HepG2 (cell line): Measurements from ENCODE around the gene HTRA2. TPM values are rescaled to one million over a fixed set of nuclear protein-coding genes. Genes with fewer than 3 reads are reported as not detected.

Source experiments
- ATF3 ChIP-seq: sonication (generic); formaldehyde crosslinking; IDR thresholded peaks from 2 replicates; pipeline ENCODE4 v1.4.0; 2020; ENCODE audit warnings: missing genetic modification reagents
- EZH2 ChIP-seq: conservative IDR thresholded peaks from 2 replicates; pipeline ENCODE4 v1.6.1; 2012; ENCODE audit warnings: mild to moderate bottlenecking, low read depth, low read length, moderate library complexity
- FIP1L1 ChIP-seq: fragments of 200-400 bp; formaldehyde crosslinking; IDR thresholded peaks from 2 replicates; pipeline ENCODE4 v1.6.1; 2018; ENCODE audit warnings: low read depth, mild to moderate bottlenecking, low read length, moderate library complexity, borderline replicate concordance; ENCODE audit not compliant: insufficient read depth
- HNRNPLL ChIP-seq: fragments of 200-400 bp; formaldehyde crosslinking; IDR thresholded peaks from 2 replicates; pipeline ENCODE4 v1.6.1; 2017; ENCODE audit warnings: mild to moderate bottlenecking, low read depth, low read length; ENCODE audit not compliant: poor library complexity, severe bottlenecking
- JUN ChIP-seq: sonication (generic); formaldehyde crosslinking; IDR thresholded peaks from 2 replicates; pipeline ENCODE4 v1.4.0; 2020; ENCODE audit warnings: mild to moderate bottlenecking, missing genetic modification reagents
- ZNF251 ChIP-seq: sonication (generic); formaldehyde crosslinking; IDR thresholded peaks from 2 replicates; pipeline ENCODE4 v1.9.0; 2021; ENCODE audit warnings: mild to moderate bottlenecking, missing genetic modification reagents
- ZNF318 ChIP-seq: sonication (generic); formaldehyde crosslinking; IDR thresholded peaks from 2 replicates; pipeline ENCODE4 v1.4.0; 2020; ENCODE audit warnings: mild to moderate bottlenecking, missing genetic modification reagents
- ZNF331 ChIP-seq: sonication (generic); formaldehyde crosslinking; IDR thresholded peaks from 2 replicates; pipeline ENCODE4 v1.4.0; 2020; ENCODE audit warnings: missing genetic modification reagents
- ZNF530 ChIP-seq: sonication (generic); formaldehyde crosslinking; IDR thresholded peaks from 2 replicates; pipeline ENCODE4 v1.5.0; 2020; ENCODE audit warnings: low read depth, mild to moderate bottlenecking, missing genetic modification reagents
- ZNF768 ChIP-seq: sonication (generic); formaldehyde crosslinking; IDR thresholded peaks from 2 replicates; pipeline ENCODE4 v1.4.0; 2020; ENCODE audit warnings: missing genetic modification reagents
- polyA plus RNA-seq, 8 experiments: library from polyadenylated mRNA; depleted of rRNA in 3 of 8; stranded (reverse) in 7 of 8; unstranded in 1 of 8; fragments of >200 nt; fragmentation: Illumina TruSeq in 4 of 8; extraction: Trizol in 4 of 8; gene quantifications; 2 replicates each; pipeline versions ENCODE4 v1.2.1 to v1.2.3, GENCODE V29; 2011 to 2016; ENCODE audit warnings: low read depth in 4 of 8, missing spikeins in 1 of 8, mixed read lengths in 1 of 8; ENCODE audit not compliant: insufficient read depth in 1 of 8
- total RNA-seq, 5 experiments: library from RNA; depleted of rRNA; stranded (reverse); fragments of >200 nt; fragmentation: Illumina TruSeq; extraction: Trizol; gene quantifications; 2 replicates each; pipeline ENCODE4 v1.2.3, GENCODE V29; 2016; ENCODE audit warnings: low read depth in 1 of 5
- TF ChIP-seq, protein P1 (sequence below): sonication (generic); formaldehyde crosslinking; IDR thresholded peaks from 2 replicates; pipeline ENCODE4 v1.5.1; 2020; ENCODE audit warnings: missing genetic modification reagents, mild to moderate bottlenecking, borderline replicate concordance
- TF ChIP-seq, protein P2 (sequence below): sonication (generic); formaldehyde crosslinking; IDR thresholded peaks from 2 replicates; pipeline ENCODE4 v1.8.0; 2022; ENCODE audit warnings: missing genetic modification reagents, low read depth, mild to moderate bottlenecking, borderline replicate concordance
- TF ChIP-seq, protein P3 (sequence below): sonication (generic); formaldehyde crosslinking; IDR thresholded peaks from 2 replicates; pipeline ENCODE4 v1.8.1; 2023; ENCODE audit warnings: mild to moderate bottlenecking, missing genetic modification reagents
- TF ChIP-seq, protein P4 (sequence below): sonication (generic); formaldehyde crosslinking; IDR thresholded peaks from 2 replicates; pipeline ENCODE4 v1.5.0; 2020; ENCODE audit warnings: missing genetic modification reagents, mild to moderate bottlenecking, borderline replicate concordance

HTRA2 gene
- total and polyA plus RNA-seq, 2 of the 13 experiments (the other 11 are each of a cell fraction or from before 2014, with no cell fraction given), result 47.7 to 50.3 TPM

DNA sequence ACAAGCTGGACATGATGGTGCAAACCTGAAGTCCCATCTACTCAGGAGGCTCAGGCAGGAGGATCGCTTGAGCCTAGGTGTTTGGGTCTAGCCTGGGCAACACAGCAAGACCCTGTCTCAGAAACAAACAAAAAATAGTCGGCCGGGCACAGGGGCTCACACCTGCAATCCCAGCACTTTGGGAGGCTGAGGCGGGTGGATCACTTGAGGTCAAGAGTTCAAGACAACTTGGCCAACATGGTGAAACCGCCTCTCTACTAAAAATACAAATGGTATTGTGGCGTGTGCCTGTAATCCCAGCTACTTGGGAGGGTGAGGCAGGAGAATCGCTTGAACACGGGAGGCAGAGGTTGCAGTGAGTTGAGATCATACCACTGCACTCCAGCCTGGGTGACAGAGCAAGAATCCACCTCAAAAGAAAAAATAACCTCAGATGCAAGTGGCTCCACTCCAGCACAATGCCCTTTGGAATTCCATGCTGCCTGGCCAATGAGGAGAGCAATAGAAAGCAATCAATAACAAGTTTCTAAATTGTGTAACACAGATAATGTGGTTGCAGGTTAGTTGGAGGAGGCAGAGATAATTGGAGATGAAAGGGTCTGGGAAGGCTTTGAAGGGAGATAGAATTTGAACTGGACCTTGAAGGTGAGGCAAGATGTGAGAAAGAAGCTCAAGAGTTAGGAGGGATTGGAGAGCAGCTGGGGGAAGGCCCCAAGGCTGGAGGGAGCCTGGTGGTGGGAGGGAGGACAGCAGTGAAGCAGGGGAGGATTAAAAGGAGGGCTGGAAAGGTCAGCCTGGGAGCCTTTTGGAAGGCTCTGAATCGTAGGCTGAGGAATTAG, 40.9 kb upstream of the HTRA2 start (continued):
- TF ChIP-seq ZNF768 (no peak), JUN (no peak; the same call in 1 of the 2 replicates), ZNF530 (CRISPR knock-in tag) (no peak), ZNF331 (CRISPR knock-in tag) (peak; percentile 74; the same call in 1 of the 2 replicates), ATF3 (CRISPR knock-in tag) (no peak), HNRNPLL (no peak), EZH2 (no peak), ZNF251 (CRISPR knock-in tag) (no peak), ZNF318 (CRISPR knock-in tag) (no peak), FIP1L1 (no peak)
- TF ChIP-seq, protein P1, sequence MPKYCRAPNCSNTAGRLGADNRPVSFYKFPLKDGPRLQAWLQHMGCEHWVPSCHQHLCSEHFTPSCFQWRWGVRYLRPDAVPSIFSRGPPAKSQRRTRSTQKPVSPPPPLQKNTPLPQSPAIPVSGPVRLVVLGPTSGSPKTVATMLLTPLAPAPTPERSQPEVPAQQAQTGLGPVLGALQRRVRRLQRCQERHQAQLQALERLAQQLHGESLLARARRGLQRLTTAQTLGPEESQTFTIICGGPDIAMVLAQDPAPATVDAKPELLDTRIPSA (CRISPR knock-in tag), result no peak
- TF ChIP-seq, protein P2, sequence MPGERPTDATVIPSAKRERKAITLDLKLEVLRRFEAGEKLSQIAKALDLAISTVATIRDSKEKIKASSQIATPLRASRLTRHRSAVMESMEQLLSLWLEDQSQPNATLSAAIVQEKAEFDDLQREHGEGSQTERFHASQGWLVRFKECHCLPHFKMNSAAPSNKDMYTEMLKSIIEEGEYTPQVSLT (CRISPR knock-in tag), result no peak
- TF ChIP-seq, protein P3, sequence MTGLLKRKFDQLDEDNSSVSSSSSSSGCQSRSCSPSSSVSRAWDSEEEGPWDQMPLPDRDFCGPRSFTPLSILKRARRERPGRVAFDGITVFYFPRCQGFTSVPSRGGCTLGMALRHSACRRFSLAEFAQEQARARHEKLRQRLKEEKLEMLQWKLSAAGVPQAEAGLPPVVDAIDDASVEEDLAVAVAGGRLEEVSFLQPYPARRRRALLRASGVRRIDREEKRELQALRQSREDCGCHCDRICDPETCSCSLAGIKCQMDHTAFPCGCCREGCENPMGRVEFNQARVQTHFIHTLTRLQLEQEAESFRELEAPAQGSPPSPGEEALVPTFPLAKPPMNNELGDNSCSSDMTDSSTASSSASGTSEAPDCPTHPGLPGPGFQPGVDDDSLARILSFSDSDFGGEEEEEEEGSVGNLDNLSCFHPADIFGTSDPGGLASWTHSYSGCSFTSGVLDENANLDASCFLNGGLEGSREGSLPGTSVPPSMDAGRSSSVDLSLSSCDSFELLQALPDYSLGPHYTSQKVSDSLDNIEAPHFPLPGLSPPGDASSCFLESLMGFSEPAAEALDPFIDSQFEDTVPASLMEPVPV (CRISPR knock-in tag), result no peak
- TF ChIP-seq, protein P4, sequence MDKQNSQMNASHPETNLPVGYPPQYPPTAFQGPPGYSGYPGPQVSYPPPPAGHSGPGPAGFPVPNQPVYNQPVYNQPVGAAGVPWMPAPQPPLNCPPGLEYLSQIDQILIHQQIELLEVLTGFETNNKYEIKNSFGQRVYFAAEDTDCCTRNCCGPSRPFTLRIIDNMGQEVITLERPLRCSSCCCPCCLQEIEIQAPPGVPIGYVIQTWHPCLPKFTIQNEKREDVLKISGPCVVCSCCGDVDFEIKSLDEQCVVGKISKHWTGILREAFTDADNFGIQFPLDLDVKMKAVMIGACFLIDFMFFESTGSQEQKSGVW (CRISPR knock-in tag), result no peak
